ENCODE data around the gene IGSF9B.

Gene IGSF9B

DNA sequence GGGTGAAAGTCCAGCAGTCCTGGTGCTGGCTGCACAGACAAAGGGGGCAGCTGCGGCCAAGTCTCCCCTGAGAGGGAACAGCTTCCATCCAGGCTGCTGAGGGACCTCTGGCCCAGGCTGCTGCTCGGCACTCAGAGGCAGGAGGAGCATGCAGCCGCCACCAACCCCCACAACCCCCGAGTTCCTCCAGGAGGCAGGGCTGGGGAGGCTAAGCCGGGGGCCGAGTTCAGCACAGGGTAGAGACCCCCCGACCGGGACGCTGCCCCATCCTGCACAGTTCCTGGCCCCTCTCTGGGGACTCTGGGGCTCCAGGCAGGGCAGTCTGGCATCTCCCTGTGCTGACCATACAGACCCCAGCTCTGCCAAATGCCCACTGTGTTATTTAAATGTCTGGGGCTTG, 20.2 kb downstream of the IGSF9B start:
- H3K4me3 ChIP-seq (ENCODE audit: low read depth, low read length): no peak overlapping the region
- H3K27ac ChIP-seq (ENCODE audit: low read depth, low read length): no peak overlapping the region
- H3K79me2 ChIP-seq (ENCODE audit: control insufficient read depth, insufficient read depth, low read length, unreplicated experiment): no peaks in the 10 kb centered on the region
- no peaks in the 10 kb centered on the region for H3K36me3 ChIP-seq (ENCODE audit: insufficient read depth, low read length)
- no peak overlapping the region for H2AFZ ChIP-seq (ENCODE audit: low read length, unreplicated experiment)
- H3K27me3 ChIP-seq (ENCODE audit: insufficient read depth, low read length): no peaks in the 10 kb centered on the region
- H3K4me1 ChIP-seq (ENCODE audit: control insufficient read depth, insufficient read depth, low read length, unreplicated experiment): no peaks in the 10 kb centered on the region

DNA sequence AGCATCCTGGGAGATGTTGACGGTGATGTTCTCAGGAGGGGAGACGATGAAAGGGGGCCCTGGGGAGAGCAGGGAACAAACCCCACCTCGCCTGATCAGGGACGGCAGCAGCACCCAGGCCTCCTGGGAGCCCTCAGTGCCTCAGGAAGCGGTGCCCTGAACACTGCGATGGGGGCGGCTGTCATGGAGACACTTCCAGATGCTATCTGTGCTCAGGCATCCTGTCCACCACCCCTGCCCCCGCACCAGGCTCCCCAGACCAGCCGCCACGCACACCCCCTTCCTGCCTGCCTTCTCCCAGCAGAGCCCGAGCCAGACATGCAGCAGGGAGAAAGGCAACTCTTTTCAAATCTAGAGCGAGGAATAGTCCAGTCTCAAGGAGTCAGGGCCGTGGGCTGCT, 20.6 kb downstream of the IGSF9B start:
- Histone ChIP-seq H3K4me3 (ENCODE audit: low read depth, low read length) (no peak overlapping the region), H3K27me3 (ENCODE audit: insufficient read depth, low read length) (no peaks in the 10 kb centered on the region), H3K27ac (ENCODE audit: low read depth, low read length) (no peak overlapping the region), H3K36me3 (ENCODE audit: insufficient read depth, low read length) (no peaks in the 10 kb centered on the region), H3K79me2 (ENCODE audit: control insufficient read depth, insufficient read depth, low read length, unreplicated experiment) (no peaks in the 10 kb centered on the region), H3K4me1 (ENCODE audit: control insufficient read depth, insufficient read depth, low read length, unreplicated experiment) (no peaks in the 10 kb centered on the region), H2AFZ (ENCODE audit: low read length, unreplicated experiment) (no peak overlapping the region)

DNA sequence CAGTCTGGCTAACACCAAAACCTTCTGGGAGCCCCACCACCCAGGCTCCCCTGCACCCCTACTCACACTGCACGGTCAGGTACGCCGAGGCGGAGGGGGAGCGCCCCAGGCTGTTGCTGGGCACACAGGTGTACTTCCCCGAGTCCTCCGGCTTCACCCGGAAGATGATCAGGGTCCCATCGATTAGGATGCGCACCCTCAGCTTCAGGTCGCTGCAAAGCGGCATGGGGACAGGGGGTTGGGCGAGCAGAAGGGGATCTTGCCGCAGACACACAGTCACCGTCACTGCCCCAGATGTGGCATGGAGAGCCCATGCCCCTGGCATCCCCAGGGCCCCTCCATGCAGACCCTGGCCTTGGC, 21.2 kb downstream of the IGSF9B start:
- no peaks in the 10 kb centered on the region for H3K79me2 ChIP-seq (ENCODE audit: control insufficient read depth, insufficient read depth, low read length, unreplicated experiment)
- H3K4me3 ChIP-seq (ENCODE audit: low read depth, low read length): no peak overlapping the region
- H3K4me1 ChIP-seq (ENCODE audit: control insufficient read depth, insufficient read depth, low read length, unreplicated experiment): no peaks in the 10 kb centered on the region
- H3K36me3 ChIP-seq (ENCODE audit: insufficient read depth, low read length): no peaks in the 10 kb centered on the region
- H3K27me3 ChIP-seq (ENCODE audit: insufficient read depth, low read length): no peaks in the 10 kb centered on the region
- H2AFZ ChIP-seq (ENCODE audit: low read length, unreplicated experiment): no peak overlapping the region
- H3K27ac ChIP-seq (ENCODE audit: low read depth, low read length): no peak overlapping the region

DNA sequence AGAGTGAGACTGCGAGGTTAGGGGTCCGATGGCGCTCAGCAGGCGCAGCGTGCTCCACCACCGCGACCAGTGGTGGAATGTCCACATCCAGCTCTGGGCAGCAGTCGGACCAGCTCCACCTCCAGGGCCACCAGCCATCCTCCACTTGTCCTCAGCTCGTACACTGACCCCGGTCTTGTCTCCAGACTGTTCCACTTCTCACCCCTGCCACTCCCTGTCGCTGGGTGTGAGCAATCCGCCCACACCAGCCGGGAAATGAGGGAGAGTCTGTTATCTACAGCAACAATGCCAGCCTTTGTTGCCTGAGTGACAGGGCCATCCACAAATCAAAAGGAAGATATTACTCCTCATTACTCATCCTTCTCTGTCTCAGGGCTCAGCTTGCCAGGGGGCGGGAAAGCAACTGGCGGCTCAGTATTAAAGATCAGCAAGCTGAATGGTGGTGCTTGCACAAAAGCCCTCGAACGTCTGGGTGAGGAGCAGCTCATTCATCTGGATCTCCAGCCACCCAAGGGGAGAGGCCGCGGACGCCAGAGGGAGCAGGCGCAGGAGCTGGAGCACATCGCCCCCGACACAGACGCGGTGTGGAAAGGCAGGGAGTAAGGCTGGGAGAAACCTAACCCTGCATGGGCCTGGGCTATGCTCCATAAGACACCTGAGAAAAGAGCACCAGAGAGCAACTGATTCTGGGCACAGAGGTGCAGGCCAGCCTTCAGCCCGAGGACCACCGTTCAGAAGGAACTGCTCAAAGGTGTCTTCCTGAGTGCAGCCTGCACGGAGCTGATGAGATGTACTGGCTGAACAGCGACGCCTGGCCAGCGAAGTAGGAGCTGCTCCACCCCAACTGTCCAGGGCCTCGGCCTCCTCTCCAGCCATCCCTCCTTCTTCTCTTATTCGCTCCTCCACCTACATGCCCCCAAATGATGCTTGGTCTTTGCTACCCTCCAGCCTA, 21.9 kb downstream of the IGSF9B start:
- H3K79me2 ChIP-seq (ENCODE audit: control insufficient read depth, insufficient read depth, low read length, unreplicated experiment): no peaks in the 10 kb centered on the region
- no peak overlapping the region for H3K4me3 ChIP-seq (ENCODE audit: low read depth, low read length)
- H3K27ac ChIP-seq (ENCODE audit: low read depth, low read length): no peak overlapping the region
- H3K36me3 ChIP-seq (ENCODE audit: insufficient read depth, low read length): no peaks in the 10 kb centered on the region
- no peaks in the 10 kb centered on the region for H3K27me3 ChIP-seq (ENCODE audit: insufficient read depth, low read length)
- no peaks in the 10 kb centered on the region for H3K4me1 ChIP-seq (ENCODE audit: control insufficient read depth, insufficient read depth, low read length, unreplicated experiment)
- no peak overlapping the region for H2AFZ ChIP-seq (ENCODE audit: low read length, unreplicated experiment)

DNA sequence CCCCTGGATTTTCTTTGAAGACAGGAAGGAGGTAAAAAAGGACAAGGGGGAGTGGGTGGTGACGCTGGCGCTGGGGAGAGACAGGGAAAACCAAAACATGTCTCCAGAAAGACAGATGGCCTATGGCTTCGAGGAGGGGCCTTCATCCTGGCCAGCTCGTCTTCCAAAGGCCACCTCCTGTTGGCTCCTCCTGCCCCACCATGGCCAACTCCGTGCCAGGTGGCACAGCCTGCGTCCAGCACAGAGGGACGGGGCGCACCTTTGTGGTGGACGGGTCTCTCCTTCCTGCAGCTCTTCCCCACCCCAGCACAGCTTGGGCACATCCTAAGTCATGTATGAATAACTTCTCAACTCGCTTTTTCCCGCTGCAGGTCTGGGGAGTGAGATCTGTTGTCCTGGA, 22.7 kb downstream of the IGSF9B start:
- Histone ChIP-seq H3K4me3 (ENCODE audit: low read depth, low read length) (no peak overlapping the region), H3K27ac (ENCODE audit: low read depth, low read length) (no peak overlapping the region), H3K79me2 (ENCODE audit: control insufficient read depth, insufficient read depth, low read length, unreplicated experiment) (no peaks in the 10 kb centered on the region), H3K36me3 (ENCODE audit: insufficient read depth, low read length) (no peaks in the 10 kb centered on the region), H3K4me1 (ENCODE audit: control insufficient read depth, insufficient read depth, low read length, unreplicated experiment) (no peaks in the 10 kb centered on the region), H2AFZ (ENCODE audit: low read length, unreplicated experiment) (no peak overlapping the region), H3K27me3 (ENCODE audit: insufficient read depth, low read length) (no peaks in the 10 kb centered on the region)

DNA sequence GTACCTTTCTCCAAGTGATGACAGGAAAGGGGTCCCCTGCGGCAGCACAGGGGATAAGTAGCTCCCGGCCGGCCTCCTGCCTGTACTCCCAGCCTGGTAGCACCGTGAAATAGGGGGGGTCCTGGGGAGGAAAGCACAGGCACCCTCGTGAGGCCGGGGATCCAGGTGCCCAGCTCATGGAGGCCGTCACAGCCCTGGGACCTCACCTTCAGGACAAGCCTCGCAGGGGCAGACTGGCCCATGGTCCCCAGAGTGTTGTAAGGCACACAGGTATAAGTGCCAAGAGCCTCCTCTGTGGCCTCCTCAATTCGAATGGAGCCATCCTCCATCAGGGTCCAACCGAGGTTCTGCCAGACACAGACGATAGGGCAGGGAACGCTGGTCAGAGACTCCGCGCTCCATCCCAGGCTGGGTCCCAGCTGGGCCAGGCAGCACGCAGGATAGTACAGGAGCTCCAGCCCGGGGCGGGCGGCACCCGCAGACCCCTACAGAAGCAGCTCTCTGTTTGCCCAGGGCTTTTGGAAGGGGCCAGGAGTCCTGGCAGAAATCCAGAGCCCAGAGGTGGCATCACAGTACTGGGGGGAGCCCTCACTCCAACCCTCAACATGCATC, 25.2 kb downstream of the IGSF9B start:
- Histone ChIP-seq H3K4me3 (ENCODE audit: low read depth, low read length) (no peak overlapping the region), H3K36me3 (ENCODE audit: insufficient read depth, low read length) (no peaks in the 10 kb centered on the region), H3K79me2 (ENCODE audit: control insufficient read depth, insufficient read depth, low read length, unreplicated experiment) (no peaks in the 10 kb centered on the region), H3K27me3 (ENCODE audit: insufficient read depth, low read length) (no peaks in the 10 kb centered on the region), H3K4me1 (ENCODE audit: control insufficient read depth, insufficient read depth, low read length, unreplicated experiment) (no peaks in the 10 kb centered on the region), H3K27ac (ENCODE audit: low read depth, low read length) (no peak overlapping the region), H2AFZ (ENCODE audit: low read length, unreplicated experiment) (no peak overlapping the region)

DNA sequence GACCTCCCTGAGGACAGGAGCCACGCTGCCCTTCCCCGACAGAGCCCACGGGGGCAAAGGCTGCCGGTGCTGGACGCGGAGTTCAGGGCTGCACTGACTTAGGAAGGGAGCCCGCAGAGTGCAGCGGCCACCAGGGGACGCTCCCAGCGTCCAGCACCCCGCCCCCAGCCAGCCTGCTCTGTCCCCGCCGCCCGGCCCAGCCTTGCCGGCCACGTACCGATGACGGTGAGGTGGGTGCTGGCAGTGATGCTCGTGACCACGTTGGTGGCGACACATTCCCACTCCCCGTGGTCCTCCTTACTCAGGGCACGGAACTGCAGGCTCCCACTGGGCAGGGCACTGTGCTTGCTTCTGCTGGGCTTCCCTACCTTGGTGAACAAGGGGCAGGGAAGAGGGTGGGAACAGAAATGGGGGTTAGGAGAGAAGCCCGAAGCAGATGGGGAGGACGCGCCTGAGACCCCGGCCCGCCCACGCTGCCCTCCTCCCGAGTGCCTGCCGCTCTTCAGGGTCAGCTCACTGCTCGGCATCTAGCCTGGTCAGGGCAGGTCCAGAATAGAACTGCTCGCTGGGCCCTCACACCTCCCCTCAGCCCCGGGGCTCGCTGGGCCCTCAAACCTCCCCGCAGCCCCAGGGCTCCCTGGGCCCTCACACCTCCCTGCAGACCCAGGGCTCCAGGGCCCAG, 25.9 kb downstream of the IGSF9B start:
- no peaks in the 10 kb centered on the region for H3K27me3 ChIP-seq (ENCODE audit: insufficient read depth, low read length)
- no peaks in the 10 kb centered on the region for H3K4me1 ChIP-seq (ENCODE audit: control insufficient read depth, insufficient read depth, low read length, unreplicated experiment)
- no peaks in the 10 kb centered on the region for H3K79me2 ChIP-seq (ENCODE audit: control insufficient read depth, insufficient read depth, low read length, unreplicated experiment)
- no peak overlapping the region for H2AFZ ChIP-seq (ENCODE audit: low read length, unreplicated experiment)
- H3K27ac ChIP-seq (ENCODE audit: low read depth, low read length): no peak overlapping the region
- no peak overlapping the region for H3K4me3 ChIP-seq (ENCODE audit: low read depth, low read length)
- no peaks in the 10 kb centered on the region for H3K36me3 ChIP-seq (ENCODE audit: insufficient read depth, low read length)

DNA sequence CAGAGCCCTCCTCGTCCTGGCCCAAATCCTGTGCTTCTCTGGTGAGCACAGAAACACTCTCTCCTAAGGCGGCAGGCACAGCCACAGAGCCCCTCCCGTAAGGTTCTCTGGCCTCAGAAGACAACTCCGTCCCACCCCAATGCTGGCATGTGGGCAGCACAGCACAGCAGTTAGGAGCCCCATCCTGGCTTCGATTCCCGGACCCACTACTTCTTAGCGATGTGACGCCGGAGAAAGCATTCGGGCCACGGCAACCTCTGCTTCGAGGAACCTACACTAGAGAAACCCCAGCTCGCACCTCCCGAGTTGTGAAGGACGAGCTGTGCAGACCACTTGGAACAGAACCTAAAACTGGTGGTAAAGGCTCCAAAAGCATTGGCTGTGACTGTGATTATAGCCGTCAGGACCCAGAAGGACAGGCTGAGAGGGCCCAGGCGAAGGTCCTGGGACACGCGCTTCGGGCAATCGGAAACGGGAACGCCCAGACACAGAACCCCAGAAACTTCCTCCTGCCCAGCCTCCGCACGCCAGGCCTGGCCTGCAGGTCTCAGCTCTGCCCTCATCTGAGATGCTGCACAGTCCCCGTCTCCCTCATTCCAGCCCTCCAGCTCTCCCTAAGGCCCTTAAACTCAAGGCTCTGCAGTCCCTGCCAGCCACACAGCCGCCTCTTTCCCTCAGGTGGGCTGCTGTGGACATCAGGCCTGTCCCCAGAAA, 26.6 kb downstream of the IGSF9B start:
- no peak overlapping the region for H3K27ac ChIP-seq (ENCODE audit: low read depth, low read length)
- H3K36me3 ChIP-seq (ENCODE audit: insufficient read depth, low read length): no peaks in the 10 kb centered on the region

DNA sequence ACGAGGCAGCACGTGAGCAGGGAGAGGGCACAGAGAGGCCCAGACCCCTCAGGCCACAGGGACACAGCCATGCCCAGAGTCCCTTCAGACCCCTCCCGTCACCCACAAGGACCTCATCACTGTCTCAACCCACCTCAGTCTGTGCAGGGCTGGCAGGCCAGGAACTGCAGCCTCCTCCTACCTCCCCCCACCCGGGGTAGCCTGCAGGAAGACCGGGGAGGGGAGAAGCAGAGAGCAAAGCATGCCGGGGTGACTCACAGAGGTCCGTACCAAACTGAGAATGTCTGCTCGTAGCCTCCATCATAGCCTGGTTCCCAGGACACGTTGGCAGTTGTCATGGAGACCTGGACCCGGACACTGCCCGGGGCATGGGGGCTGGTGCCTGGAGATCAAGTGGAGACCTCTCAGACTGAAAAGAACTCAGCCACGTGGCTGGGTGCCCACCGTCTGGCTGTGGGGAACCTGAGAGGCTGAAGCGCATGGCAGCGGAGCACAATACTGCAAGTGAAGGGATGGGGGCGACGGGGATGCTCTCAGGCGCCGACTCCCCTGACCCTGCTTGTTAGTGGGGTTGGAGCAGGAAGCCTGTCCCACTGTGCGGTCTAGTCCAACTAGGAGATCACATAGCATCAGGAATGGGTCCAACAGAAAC, 27.2 kb downstream of the IGSF9B start:
- no peak overlapping the region for H2AFZ ChIP-seq (ENCODE audit: low read length, unreplicated experiment)
- no peaks in the 10 kb centered on the region for H3K79me2 ChIP-seq (ENCODE audit: control insufficient read depth, insufficient read depth, low read length, unreplicated experiment)
- H3K4me1 ChIP-seq (ENCODE audit: control insufficient read depth, insufficient read depth, low read length, unreplicated experiment): no peaks in the 10 kb centered on the region
- no peak overlapping the region for H3K4me3 ChIP-seq (ENCODE audit: low read depth, low read length)
- no peaks in the 10 kb centered on the region for H3K27me3 ChIP-seq (ENCODE audit: insufficient read depth, low read length)
- H3K36me3 ChIP-seq (ENCODE audit: insufficient read depth, low read length): no peaks in the 10 kb centered on the region
- H3K27ac ChIP-seq (ENCODE audit: low read depth, low read length): no peak overlapping the region

More for the DNA sequence above, 26.6 kb downstream of the IGSF9B start:
- Histone ChIP-seq H3K27me3 (ENCODE audit: insufficient read depth, low read length) (no peaks in the 10 kb centered on the region), H3K79me2 (ENCODE audit: control insufficient read depth, insufficient read depth, low read length, unreplicated experiment) (no peaks in the 10 kb centered on the region), H3K4me3 (ENCODE audit: low read depth, low read length) (no peak overlapping the region), H2AFZ (ENCODE audit: low read length, unreplicated experiment) (no peak overlapping the region), H3K4me1 (ENCODE audit: control insufficient read depth, insufficient read depth, low read length, unreplicated experiment) (no peaks in the 10 kb centered on the region)

DNA sequence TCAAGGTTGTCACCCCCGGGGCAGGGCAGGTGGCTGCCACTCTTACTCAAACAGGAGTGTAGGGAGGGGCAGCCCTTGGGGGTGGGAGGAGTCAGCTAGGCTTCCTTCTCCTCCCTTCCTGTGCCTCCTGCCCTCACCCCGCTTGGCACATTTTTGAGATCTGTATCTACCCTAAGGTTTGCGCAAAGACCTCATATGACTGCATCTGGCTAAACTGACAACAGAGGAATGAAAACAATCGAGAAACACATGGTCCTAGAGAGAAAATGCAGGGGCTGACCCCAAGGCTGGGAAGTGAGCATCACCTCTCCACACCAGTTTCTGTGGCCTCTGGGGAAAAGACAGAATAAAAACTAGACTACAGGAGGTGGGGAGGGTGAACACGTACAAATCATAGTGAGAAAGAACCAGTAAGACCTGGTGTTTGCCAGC, 28.1 kb downstream of the IGSF9B start:
- H3K27me3 ChIP-seq (ENCODE audit: insufficient read depth, low read length): no peaks in the 10 kb centered on the region
- H2AFZ ChIP-seq (ENCODE audit: low read length, unreplicated experiment): no peak overlapping the region
- no peaks in the 10 kb centered on the region for H3K36me3 ChIP-seq (ENCODE audit: insufficient read depth, low read length)
- H3K79me2 ChIP-seq (ENCODE audit: control insufficient read depth, insufficient read depth, low read length, unreplicated experiment): no peaks in the 10 kb centered on the region
- no peaks in the 10 kb centered on the region for H3K4me1 ChIP-seq (ENCODE audit: control insufficient read depth, insufficient read depth, low read length, unreplicated experiment)
- no peak overlapping the region for H3K4me3 ChIP-seq (ENCODE audit: low read depth, low read length)
- H3K27ac ChIP-seq (ENCODE audit: low read depth, low read length): no peak overlapping the region
